ENCODE results near the gene EFCAB6.

DNA sequence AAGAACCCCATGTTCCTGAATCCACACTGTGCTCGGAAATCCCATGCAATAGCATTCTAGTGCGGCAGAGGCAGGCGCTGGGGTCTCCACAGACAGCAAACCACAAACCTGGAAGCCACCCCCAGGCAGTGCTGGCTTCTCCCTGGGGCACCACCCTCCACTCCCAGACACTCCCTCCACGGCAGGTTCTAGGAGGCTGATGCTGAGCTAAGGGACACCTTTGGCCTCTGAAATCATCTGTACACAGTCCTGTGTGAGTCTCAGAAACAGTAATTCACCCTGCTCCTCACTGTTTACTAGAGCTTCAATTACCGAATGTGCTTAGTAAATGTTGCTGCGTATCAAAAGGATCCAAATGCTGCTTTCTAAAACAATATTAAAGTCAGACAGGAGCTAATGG lies 129.3 kb downstream of the EFCAB6 start:
- no peak for TF ChIP-seq CTCF (IDR thresholded peaks at IDR 0.05)
- no peak for TF ChIP-seq POLR2AphosphoS5 (IDR thresholded peaks at IDR 0.05)
- no peak for TF ChIP-seq POLR2A (IDR thresholded peaks at IDR 0.05)

Data from breast epithelium (tissue), 3 donors.